DMS79 (cell line): ENCODE results near the gene SCFD2.
"Not testable (repeated sequence)": the region's sequence is repeated elsewhere in the genome, so short reads cannot be mapped to it uniquely, and the experiment has no call there.

Experiments
- DNase-seq: peaks from one replicate; lab custom pipeline; 2025; lab: John Stamatoyannopoulos, UW

Gene SCFD2

GRCh38 chr4:53049528-53049927 lies 316.3 kb downstream of the SCFD2 start:
- no peak for DNase-seq

DNA sequence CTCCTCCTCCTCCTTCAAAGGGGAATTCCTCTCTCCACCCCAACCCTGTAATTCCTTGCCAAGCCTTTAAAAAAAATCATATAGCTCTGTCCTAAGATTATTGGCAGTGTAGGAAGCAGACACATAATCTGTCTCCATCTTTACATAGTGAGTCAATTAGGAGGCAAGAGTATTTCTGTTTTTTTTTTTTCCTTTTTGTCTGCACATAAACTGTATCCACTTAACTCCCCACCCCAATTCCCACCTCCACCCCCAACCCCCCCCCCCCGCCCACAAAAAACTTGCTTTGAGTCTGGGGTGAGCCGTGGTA lies 321.3 kb downstream of the SCFD2 start:
- no peak for DNase-seq

GRCh38 chr4:53043891-53044650 lies 321.8 kb downstream of the SCFD2 start:
- no peak for DNase-seq

DNA sequence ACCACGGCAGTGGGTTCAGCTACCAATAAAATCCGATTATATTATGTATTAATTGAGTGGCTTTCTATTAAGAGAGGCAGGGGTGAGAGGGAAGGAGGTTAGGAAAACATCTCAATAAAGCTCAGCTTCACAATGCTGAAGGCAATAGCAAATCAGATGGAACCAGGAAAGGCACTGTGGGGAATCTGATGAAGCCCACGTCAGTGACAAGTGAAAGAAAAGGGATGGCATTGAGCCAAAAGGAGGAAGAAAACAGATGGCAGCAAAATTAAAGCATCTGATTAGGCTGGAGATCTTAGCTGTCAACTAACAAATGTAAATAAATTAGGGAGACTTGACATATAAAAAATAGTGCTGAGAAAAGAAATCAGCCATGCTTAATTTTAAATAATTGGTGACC lies 322.8 kb downstream of the SCFD2 start:
- no peak for DNase-seq

DNA sequence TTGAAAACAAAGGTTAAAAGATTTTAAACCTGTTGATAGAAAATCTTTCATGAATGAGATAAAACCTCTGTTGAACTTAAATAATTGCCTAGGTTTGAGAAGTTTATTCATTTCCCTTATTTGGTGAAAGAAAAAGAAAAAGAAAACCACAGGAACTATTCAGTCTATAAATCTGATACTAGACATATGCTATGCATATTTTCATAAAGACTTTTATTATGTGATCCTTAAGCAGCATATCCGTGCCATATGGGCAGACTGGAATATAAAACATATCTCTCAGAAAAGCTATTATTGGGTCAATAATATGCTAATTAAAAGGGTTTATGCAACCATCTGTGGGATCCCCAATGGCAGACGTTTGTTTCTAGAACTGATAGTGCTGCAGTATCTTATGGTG lies 325.0 kb downstream of the SCFD2 start:
- no peak for DNase-seq

- no peak for DNase-seq
Observed at GRCh38 chr4:53040459-53040815, 325.4 kb downstream of the SCFD2 start.

- DNase-seq: no peak
Observed at GRCh38 chr4:53039741-53040458, 326.0 kb downstream of the SCFD2 start.

GRCh38 chr4:53037892-53038291 lies 328.0 kb downstream of the SCFD2 start:
- DNase-seq: no peak

GRCh38 chr4:53032908-53033307 lies 333.0 kb downstream of the SCFD2 start:
- not testable (repeated sequence) for DNase-seq

- no peak for DNase-seq
Observed at GRCh38 chr4:53026233-53026632, 339.6 kb downstream of the SCFD2 start.

DNA sequence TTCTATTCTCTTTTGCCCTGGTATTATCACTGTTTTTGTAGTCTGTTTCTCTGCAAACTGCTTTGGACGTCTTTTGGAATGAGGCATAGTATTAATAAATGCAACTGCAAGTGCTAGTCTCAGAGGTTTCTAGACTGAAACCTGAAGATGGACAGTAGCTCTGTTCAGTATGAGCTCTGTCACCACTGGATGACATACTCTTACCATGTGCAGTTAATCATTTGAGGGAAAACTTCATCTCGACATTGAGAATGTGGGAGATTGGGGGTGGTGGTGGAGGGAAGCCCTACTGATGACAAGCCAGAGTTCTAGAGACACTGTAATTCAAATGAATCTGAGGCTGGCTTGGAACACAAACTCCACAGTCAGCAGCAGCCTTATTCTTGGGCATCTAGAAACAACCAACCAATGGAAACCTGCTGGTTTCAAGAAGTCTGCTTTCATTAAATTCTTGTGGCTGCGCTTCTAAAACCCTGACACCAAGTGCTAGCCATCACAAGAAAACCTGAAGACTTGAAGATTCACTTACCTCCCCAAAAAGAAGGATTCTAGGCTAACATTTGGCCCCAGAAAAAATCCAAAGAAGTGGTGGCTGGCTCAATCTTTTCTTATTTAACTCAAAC lies 342.1 kb downstream of the SCFD2 start:
- DNase-seq: no peak

GRCh38 chr4:53022513-53023100 lies 343.3 kb downstream of the SCFD2 start:
- no peak for DNase-seq

DNA sequence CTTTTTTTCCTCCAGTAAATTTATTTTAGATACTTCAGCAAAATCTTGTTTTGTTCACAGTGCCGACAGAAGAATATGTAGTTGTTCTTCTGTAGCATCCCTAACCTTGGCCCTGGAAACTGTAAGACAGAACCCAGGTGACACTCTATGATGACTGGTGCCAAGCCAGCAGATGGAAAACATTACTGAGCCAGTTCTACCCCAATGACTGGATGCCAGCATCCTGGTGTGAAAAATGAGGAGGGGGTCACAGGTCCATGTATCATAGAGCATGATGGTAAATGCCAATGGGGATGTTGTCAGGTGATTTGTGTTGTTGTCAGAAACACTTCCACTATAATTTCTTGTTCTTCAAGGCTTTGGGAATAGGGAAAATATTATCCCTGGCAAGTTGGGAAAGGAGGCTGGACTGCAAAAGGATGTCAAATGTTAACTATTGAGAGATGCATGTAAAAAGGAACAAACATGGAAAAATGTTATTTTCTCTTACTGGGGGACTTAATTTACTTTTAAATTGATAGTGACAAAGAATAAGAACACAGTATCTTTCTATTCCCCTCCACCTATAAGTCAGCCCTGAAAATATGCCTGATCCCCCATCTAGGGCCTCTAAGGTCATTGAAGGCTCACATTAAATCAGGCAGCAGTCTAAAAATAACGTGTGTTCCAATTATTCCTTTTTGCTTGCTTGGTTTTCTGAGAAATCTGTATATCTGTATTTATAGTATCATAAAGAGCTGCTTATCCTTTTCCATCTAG lies 343.9 kb downstream of the SCFD2 start:
- no peak for DNase-seq

DNA sequence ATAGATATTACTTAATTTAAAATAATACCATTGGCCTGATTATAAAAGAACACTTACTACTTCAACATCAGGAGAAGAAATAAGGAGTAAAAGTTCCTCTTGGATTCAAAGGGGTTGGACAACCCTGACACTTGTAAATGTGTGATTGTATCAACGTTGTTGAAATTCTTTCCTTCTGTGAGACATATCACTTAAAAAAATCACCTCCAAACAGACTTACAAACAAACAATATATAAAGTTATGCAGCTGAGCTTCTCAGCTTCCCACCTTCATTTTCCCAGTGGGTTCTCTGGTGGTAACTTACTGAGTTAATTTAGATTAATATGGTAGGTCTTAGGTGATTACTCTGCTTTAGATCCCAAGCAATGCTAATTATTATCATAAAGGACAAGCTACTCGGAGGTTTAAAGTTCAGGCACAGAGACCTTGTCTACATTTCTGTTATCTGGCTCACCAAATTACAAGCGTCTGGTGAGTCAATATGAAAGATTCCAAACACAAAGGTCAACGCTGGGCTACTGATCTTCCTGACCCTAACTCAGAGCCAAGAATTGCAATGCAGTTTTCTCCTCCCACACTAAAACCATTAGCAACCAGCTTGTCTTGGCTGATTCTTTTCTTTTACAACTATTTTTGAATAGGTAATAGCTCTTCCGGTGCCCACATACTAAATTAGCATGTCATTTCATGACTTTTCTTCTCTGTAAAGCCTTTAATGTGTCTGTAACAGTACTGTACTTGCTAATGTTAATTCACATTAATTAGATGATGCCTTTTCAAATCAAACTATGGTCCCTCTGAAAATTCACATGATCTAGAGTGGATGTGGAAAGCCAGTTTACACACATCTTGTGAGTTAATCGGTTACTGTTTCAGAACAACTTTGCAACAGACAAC lies 346.1 kb downstream of the SCFD2 start:
- DNase-seq: no peak

DNA sequence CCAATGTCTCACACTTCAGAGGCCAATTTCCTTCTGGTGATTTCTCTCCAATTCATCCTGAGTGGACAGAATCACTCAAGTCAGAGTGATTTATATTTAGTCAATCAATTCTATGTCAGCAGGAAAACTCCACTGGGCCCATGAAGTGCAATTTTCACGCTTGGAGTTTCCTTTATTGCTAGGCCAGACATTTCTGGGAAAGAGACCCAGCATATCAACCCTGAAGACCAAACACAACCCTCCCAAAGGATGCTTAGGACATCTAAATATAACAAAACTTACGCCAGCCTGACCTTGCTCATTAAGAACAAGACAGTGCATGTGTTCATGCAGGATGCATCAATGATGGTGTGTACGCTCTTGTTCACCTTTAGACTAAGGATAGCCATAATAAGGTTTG lies 347.4 kb downstream of the SCFD2 start:
- DNase-seq: no peak

- no peak for DNase-seq
Observed at GRCh38 chr4:53016099-53016820, 349.6 kb downstream of the SCFD2 start.

DNA sequence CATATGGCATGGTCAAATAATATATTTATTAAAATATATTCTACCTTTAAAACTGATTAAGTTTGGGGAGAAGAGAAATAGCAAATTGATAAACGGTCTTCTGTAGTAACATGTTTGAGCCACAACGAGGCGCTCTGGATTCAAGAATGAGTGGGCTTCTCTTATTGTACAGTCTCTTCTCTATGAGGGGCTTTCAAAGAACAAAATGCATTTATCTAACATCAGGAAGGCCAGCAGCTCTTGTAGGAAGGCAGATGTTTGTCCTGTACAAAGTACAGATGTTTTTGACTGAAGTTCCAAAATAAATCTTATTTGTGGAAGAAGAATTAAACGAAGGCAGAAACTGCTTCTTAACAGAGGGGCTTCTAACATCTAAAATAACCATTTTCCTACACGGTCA lies 350.2 kb downstream of the SCFD2 start:
- DNase-seq: no peak

DNA sequence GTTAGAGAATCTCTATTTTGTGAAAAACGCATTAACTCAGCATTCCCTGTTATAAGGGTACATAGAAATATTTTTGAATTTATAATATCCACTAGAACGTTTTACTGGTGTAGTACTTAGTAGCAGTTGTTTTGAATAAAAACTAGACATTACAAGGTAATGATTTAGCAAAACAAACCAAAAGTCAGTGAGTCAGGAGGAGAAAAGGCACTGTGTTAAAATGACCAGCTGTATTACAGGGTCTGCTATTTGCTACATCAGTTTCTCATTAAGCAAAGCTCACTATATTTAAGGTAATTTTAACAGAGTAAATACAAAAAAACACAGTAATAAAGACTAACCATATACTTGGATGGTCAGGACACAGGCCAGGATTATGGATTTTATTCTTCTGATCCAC lies 351.0 kb downstream of the SCFD2 start:
- no peak for DNase-seq

DNA sequence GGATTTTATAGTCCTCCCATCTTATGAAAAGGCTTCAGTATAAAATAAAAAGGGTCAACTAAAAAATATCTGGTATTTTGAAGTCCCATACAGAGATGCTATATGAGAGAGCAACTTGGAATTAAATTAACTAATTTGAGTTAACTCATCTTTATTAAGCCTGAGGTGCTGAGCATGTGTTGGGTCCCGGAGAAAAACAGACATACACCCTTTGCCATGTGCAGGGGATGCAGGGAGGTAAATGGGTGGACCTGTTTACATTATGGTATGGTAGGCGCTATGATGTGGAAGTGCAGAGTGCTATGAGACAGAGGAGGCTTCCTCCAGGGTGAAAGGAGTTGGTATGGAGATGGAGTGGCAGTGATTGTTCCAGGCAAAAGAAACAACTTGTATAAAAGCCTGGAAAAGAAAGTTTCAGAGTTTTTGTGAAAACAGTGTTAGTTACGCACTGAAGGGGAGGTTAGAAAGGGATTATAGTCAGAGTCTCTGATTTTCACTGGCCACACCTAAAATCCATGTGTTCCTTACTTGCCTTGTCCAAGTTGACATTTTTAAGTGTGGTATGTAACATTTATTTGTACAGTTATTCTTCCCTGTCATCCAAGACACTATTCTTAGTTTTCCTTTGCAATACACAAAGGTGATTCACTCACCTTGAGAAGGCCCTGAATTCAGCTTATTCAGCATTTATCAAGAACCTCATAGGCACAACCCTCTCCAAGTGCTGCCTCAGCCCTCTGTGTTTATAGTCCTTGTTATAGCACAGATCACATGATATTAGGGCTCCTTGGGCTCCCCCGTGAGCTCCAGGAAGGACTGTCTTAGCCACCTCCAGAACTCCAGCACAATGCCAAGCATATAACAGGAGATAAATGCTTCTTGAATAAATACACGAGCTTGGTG lies 351.7 kb downstream of the SCFD2 start:
- no peak for DNase-seq

DNA sequence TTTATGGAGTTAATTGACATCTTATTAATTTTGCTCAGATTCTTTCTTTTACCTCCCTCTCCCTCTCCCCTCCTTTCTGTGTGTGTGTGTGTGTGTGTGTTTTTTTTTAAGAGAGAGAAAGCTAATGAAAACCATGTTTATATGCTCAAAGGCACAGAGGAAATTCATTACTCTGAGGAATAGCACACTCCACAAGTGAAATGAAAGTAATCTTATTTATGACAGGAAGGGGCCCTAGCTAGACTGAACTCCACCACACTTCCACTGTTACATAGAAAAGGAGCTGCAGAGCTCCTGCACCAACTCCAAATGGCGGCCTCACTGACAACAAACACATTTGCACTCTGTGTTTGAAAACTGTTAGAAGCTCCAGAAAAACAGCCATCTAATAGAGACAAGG lies 353.1 kb downstream of the SCFD2 start:
- no peak for DNase-seq
